ENCODE data around the gene AICDA.

The AICDA gene

DNA sequence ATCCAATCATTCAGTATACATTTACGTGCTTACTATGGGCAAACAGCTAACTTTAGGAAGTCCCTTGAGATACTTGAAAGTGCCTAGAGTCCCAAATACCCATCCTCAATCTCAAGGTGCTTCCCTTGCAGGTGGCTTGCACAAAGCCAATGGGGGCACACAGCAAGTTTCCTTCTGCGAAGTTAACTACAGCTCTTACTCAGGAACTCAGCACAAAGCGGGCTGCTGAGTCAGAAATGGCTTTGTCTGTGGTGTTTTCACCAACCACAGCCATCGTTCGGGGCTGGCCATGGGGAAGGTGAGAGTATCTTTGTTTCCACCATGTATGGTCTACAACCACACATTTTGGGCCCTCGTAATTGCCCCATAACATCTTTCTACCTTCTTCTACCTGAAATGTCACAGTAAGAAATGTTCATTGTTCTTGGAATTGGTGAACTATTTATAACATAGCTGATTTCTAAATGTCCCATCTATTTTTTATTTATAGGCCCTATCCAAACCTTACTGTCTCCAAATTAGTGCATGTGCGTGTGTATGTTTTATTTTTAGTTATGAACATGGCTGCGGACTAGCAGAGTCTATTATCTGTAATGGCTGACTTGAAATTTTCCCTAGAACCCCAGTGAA is 36.0 kb upstream of the AICDA start:
- TF ChIP-seq FOXP2 (optimal IDR thresholded peaks at IDR 0.05; ENCODE audit: borderline replicate concordance, extremely low read depth, extremely low read length, insufficient read depth): no peak
- no peak for TF ChIP-seq POLR2AphosphoS5 (IDR thresholded peaks at IDR 0.05; ENCODE audit: low read depth, low read length)
- TF ChIP-seq, protein P1, sequence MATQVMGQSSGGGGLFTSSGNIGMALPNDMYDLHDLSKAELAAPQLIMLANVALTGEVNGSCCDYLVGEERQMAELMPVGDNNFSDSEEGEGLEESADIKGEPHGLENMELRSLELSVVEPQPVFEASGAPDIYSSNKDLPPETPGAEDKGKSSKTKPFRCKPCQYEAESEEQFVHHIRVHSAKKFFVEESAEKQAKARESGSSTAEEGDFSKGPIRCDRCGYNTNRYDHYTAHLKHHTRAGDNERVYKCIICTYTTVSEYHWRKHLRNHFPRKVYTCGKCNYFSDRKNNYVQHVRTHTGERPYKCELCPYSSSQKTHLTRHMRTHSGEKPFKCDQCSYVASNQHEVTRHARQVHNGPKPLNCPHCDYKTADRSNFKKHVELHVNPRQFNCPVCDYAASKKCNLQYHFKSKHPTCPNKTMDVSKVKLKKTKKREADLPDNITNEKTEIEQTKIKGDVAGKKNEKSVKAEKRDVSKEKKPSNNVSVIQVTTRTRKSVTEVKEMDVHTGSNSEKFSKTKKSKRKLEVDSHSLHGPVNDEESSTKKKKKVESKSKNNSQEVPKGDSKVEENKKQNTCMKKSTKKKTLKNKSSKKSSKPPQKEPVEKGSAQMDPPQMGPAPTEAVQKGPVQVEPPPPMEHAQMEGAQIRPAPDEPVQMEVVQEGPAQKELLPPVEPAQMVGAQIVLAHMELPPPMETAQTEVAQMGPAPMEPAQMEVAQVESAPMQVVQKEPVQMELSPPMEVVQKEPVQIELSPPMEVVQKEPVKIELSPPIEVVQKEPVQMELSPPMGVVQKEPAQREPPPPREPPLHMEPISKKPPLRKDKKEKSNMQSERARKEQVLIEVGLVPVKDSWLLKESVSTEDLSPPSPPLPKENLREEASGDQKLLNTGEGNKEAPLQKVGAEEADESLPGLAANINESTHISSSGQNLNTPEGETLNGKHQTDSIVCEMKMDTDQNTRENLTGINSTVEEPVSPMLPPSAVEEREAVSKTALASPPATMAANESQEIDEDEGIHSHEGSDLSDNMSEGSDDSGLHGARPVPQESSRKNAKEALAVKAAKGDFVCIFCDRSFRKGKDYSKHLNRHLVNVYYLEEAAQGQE (IDR thresholded peaks at IDR 0.05; ENCODE audit: insufficient read depth in 1 of 2, low read depth in 2 of 2, low read length in 2 of 2): no peak
- no peak for TF ChIP-seq SIN3A (IDR thresholded peaks at IDR 0.05; ENCODE audit: borderline replicate concordance, insufficient read depth, low read length)
- TF ChIP-seq TAF1 (IDR thresholded peaks at IDR 0.05; ENCODE audit: borderline replicate concordance, insufficient read depth, low read length): no peak

DNA sequence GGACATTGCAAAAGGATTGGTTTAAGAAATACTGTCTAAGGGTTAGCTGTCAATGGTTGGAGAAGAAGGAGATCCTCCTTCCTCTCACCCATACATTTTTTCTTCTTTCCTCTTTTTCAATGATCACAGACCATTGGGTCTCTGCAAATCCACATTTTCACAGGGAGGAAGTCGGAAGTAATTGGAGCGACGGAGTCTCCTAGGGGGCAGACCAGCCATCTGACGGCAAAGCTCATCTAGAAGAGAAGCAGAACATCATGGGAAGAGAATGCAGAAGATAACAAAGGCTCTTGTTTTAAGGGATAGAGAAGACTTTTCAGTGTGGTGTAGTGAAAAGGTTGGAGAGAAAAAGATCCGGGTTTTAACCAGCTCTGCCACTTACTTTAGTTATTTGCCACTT is 35.3 kb upstream of the AICDA start:
- TF ChIP-seq, protein P1 (IDR thresholded peaks at IDR 0.05; ENCODE audit: insufficient read depth in 1 of 2, low read depth in 2 of 2, low read length in 2 of 2): no peak
- TF ChIP-seq TAF1 (IDR thresholded peaks at IDR 0.05; ENCODE audit: borderline replicate concordance, insufficient read depth, low read length) (no peak), SIN3A (IDR thresholded peaks at IDR 0.05; ENCODE audit: borderline replicate concordance, insufficient read depth, low read length) (no peak), POLR2AphosphoS5 (IDR thresholded peaks at IDR 0.05; ENCODE audit: low read depth, low read length) (no peak), FOXP2 (optimal IDR thresholded peaks at IDR 0.05; ENCODE audit: borderline replicate concordance, extremely low read depth, extremely low read length, insufficient read depth) (no peak)

DNA sequence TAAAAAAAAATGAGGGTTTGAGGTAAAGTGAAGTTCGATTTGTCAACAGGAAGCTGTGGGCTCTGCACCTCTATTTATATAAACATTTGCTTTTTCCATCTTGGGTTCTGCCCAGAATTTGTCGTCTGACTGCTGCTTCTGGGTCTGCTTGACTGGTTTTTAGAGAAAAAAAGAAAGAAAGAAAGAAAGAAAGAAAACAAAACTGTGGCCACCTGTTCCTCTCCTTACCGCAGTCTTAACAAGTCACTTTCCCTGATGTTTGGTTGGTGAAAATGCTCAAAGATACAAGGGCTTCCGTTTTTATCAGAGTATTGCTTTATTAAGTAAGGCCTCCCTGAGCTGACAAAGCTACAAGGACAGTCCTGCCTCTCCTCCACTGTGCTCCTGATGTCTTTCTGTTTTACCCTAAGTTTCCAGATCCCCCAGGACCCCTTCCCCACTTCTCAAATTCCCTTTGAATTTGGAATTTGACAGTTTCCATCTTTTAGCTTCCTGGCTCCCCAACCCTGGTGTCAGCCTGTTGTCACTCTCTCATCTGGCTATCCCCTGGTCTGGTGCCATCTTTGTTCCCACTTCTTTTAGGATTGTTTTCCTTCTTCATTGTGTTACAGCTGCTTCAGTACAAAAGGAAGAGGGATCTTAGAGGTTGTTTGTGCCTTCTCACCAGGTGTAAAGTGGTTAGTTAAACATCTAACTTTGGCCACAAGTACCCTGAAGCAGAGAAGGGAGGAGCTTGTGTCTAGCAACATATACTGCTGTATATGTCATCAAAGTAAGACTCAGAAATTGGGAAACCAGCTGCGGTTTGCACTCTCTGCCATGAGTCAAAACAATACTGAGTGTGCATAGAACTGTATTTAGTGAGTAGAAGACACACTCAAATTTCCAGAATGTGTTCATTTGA is 31.9 kb upstream of the AICDA start:
- TF ChIP-seq POLR2AphosphoS5 (IDR thresholded peaks at IDR 0.05; ENCODE audit: low read depth, low read length): no peak
- TF ChIP-seq, protein P1 (IDR thresholded peaks at IDR 0.05; ENCODE audit: insufficient read depth in 1 of 2, low read depth in 2 of 2, low read length in 2 of 2): no peak
- no peak for TF ChIP-seq TAF1 (IDR thresholded peaks at IDR 0.05; ENCODE audit: borderline replicate concordance, insufficient read depth, low read length)
- no peak for TF ChIP-seq SIN3A (IDR thresholded peaks at IDR 0.05; ENCODE audit: borderline replicate concordance, insufficient read depth, low read length)
- no peak for TF ChIP-seq FOXP2 (optimal IDR thresholded peaks at IDR 0.05; ENCODE audit: borderline replicate concordance, extremely low read depth, extremely low read length, insufficient read depth)

DNA sequence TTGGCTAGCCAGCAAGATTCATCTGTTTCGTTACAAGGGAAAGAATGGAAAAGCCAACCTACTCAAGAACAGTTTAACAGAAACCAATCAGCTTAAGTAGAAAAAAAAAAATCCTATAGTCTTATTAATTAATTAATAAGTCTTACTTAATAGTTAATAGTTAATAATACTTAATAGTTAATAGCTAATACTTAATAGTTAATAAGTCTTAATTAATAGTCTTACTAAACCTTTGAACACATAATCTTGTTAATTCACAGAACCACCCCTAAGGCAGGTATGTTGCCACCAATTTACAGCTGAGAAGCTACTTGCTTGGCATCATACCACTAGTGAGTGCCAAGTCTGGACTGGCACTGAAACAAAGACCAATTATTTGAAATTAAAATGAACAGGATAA is 30.1 kb upstream of the AICDA start:
- TF ChIP-seq, protein P1 (IDR thresholded peaks at IDR 0.05; ENCODE audit: insufficient read depth in 1 of 2, low read depth in 2 of 2, low read length in 2 of 2): no peak
- no peak for TF ChIP-seq FOXP2 (optimal IDR thresholded peaks at IDR 0.05; ENCODE audit: borderline replicate concordance, extremely low read depth, extremely low read length, insufficient read depth)

Measured in PFSK-1 (cell line).